Dendritic cell treated with granulocyte-macrophage colony-stimulating factor and Interleukin-4, amounts not matched to agents 40 ng/mL and 50 ng/mL, for 4 days (primary cell): Measurements from ENCODE around the gene TTC28.

ENCODE experiments used
- H3K27ac Mint-ChIP-seq: one replicate; pipeline ENCODE4 v1.8.0; 2022; ENCODE audit warnings: mild to moderate bottlenecking, mixed read lengths
- H3K27me3 Mint-ChIP-seq: one replicate; pipeline ENCODE4 v1.8.0; 2022; ENCODE audit warnings: mild to moderate bottlenecking, mixed read lengths
- H3K36me3 Mint-ChIP-seq: one replicate; pipeline ENCODE4 v1.8.0; 2022; ENCODE audit warnings: low read depth, mixed read lengths
- H3K4me1 Mint-ChIP-seq: one replicate; pipeline ENCODE4 v1.8.0; 2022; ENCODE audit warnings: low read depth, mixed read lengths
- H3K4me3 Mint-ChIP-seq: one replicate; pipeline ENCODE4 v1.8.0; 2022; ENCODE audit warnings: mild to moderate bottlenecking, moderate library complexity, mixed read lengths
- H3K9me3 Mint-ChIP-seq: one replicate; pipeline ENCODE4 v1.8.0; 2022; ENCODE audit warnings: mixed read lengths
- intact Hi-C: fragments of 100-400 bp; cut with micrococcal nuclease; formaldehyde crosslinking; loops from one replicate; pipeline ENCODE4 v1.15.0; 2022

The TTC28 gene

DNA sequence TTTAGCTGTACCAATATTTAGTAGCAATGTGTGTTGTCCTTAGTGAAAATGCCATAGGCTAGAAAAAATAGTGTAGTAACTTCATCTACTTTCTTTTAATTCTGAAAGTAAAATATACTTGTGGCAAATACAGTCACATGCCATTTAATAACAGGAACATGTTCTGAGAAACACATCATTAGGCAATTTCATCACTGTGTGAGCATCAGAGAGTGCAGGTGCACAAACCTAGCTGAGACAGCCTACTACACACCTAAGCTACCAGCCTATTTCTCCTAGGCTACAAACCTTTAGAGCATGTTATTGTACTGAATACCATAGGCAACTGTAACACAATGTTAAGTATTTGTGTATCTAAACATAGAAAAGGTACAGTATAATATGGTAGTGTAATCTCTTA, 633.5 kb downstream of the TTC28 start:
- no peaks in the 10 kb centered on the region for H3K36me3 Mint-ChIP-seq
- intact Hi-C loops: no loop called here
- H3K27ac Mint-ChIP-seq: no peak overlapping the region
- no peaks in the 10 kb centered on the region for H3K9me3 Mint-ChIP-seq
- no peak overlapping the region for H3K4me3 Mint-ChIP-seq
- no peaks in the 10 kb centered on the region for H3K4me1 Mint-ChIP-seq
- no peaks in the 10 kb centered on the region for H3K27me3 Mint-ChIP-seq

DNA sequence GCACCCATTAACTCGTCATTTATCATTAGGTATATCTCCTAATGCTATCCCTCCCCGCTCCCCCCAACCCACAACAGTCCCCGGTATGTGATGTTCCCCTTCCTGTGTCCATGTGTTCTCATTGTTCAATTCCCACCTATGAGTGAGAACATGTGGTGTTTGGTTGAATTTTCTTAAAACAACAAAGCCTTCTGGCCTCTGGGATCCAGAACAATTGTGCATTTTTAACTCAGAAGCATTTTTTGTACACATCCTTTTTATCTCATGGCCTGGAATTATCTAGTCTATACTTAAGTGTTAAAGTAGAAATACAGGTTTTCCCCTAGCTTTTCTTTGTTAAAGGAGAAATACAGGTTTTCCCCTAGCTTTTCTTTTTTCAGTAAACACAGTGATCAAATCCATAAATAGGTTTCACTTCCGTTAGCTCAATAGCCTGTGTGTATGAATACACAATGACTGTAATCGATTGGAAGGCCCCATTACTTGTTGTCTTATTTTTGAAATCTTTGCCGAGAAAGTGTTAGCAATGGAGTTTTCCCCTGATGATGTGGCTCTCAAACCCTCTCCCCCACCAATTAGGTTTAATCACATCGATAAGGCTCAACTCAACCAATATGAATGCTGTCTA, 635.0 kb downstream of the TTC28 start:
- H3K27ac Mint-ChIP-seq: no peak overlapping the region
- H3K9me3 Mint-ChIP-seq: no peaks in the 10 kb centered on the region
- H3K4me3 Mint-ChIP-seq: no peak overlapping the region
- no peaks in the 10 kb centered on the region for H3K4me1 Mint-ChIP-seq
- intact Hi-C loops: no loop called here
- H3K27me3 Mint-ChIP-seq: no peaks in the 10 kb centered on the region
- no peaks in the 10 kb centered on the region for H3K36me3 Mint-ChIP-seq

DNA sequence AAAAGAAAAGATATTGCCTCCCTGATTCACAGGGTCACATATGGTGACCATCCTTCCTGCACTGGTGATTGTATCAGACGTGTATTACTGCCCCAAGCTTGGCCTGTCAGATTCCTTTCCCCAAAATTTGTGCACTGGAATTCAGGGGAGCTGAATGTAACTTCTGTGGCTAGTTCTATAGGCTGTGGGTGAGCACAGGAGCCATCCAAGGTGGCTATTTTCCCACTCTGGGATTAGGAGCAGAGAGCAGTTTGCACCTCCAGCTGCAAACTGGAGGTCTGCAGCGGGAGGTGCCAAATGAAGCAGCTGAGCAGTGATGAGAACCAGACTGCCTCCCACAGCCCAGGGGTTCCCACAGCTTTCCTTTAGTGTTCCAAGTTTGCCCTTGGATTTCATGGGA, 636.4 kb downstream of the TTC28 start:
- Mint-ChIP-seq H3K9me3 (no peaks in the 10 kb centered on the region), H3K4me1 (no peaks in the 10 kb centered on the region), H3K36me3 (no peaks in the 10 kb centered on the region), H3K27ac (no peak overlapping the region), H3K27me3 (no peaks in the 10 kb centered on the region), H3K4me3 (no peak overlapping the region)
- intact Hi-C loops: no loop called here

DNA sequence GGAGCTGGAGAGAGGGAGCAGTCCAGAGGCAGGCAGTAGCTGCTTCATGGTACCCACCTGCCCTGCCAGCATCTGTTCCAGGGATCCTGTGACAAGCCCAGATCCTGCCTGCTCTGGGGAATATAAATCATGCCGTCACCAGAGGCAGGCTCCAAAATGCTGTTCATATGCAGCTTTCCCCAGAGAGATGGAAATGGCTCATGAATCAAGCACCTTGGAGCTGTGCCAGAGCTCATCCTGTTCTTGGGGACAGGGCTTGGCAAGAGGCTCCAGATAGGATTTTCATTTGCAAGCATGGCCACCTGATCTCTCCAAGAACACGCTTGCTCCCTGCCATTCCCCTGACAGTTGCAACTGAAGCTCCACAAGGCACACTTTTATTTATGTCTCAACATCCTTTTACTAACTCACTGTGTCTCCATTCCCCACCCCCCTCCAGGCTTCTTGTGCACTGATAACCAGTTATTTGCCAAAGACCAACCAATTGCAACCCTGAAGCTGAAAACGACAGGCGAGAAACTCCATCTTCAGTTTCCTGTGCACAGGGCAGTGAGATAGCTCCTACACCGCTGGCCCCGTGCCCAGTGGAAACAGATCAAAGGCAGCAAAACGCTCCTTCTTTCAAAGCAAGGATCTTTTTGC, 644.8 kb downstream of the TTC28 start:
- Mint-ChIP-seq H3K4me3 (no peak overlapping the region), H3K9me3 (no peaks in the 10 kb centered on the region)

DNA sequence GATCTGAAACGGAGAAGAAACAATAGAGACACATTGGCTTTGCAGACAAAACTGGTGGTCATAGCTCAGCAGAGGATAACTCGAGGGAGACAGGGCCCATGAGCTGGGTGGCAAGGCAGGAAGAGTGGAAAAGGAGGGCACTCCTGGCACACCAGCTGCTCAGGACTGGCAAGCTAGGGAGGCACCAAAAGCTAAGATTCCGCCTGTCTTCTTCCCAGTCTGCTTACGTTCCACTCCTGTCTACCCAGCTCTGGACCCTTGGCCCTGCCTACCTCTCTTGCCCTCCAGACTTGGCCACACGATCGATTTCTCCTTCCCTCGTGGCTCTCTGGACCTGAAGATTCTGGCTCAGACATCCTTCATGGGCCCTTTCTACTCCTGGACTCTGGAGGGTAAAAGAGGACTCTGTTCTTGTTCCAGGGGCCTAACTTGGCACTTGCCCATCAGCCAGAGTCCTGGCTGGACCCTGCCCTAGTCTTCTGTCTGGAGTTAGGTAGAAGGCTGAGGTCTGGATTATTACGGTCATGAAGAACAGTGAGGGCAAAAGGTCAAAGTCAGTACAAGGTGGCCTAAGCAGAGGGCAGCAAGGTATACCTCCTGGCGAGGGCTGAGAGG, 645.4 kb downstream of the TTC28 start:
- H3K27ac Mint-ChIP-seq: no peak overlapping the region
- no peaks in the 10 kb centered on the region for H3K36me3 Mint-ChIP-seq
- intact Hi-C loops: no loop called here
- H3K9me3 Mint-ChIP-seq: no peaks in the 10 kb centered on the region
- H3K27me3 Mint-ChIP-seq: peaks cover 1% of the 10 kb centered on the region
- H3K4me1 Mint-ChIP-seq: no peaks in the 10 kb centered on the region
- no peak overlapping the region for H3K4me3 Mint-ChIP-seq

More for the DNA sequence above, 644.8 kb downstream of the TTC28 start:
- Mint-ChIP-seq H3K4me1 (no peaks in the 10 kb centered on the region), H3K27me3 (peaks cover 1% of the 10 kb centered on the region), H3K27ac (no peak overlapping the region), H3K36me3 (no peaks in the 10 kb centered on the region)
- intact Hi-C loops: no loop called here

DNA sequence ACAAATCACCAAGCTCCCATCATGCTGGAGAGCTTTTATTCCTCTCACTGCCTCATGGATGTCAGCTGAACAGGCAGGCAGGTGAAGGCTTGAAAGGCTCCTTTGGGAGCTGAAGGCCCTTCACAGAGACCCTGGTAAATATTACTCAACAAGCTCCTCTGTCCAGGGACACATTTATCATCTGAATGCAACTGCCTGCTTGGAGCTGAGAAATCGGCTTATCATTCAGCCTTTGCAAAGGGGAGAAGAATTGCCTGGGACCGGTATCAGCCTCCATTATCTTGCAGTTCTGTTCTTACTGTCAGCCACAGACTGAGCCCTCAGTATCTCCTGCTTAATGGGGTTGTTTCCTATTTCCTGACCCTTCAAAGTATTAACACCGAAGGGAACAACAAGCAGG, 646.8 kb downstream of the TTC28 start:
- Mint-ChIP-seq H3K4me3 (no peak overlapping the region), H3K27me3 (peaks cover 1% of the 10 kb centered on the region), H3K27ac (no peak overlapping the region), H3K4me1 (no peaks in the 10 kb centered on the region), H3K36me3 (no peaks in the 10 kb centered on the region), H3K9me3 (no peaks in the 10 kb centered on the region)
- intact Hi-C loops: no loop called here

DNA sequence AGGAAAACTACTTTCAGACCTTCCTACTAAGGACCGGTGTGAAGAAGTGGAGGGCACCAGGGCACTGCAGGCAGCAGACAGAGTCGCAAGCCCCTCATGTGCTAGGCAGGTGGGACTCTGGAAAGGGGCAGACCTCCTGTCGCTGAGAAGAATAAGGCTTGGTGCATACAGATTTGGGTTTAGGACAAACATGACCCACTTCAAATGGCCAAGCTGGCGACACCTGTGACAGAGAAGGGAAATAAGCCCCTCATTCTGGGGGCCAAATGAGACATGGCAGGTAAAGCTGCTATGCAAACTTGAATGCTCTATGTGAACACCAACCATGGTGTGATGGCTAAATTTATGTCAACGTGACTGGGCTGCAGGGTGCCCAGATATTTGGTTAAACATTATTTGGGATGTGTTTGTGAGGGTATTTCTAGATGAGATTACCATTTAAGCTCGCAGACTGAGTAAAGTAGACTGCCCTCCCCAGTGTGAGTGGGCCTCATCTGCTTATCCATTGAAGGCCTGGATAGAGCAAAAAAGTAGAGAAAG, 648.2 kb downstream of the TTC28 start:
- intact Hi-C loops: no loop called here
- Mint-ChIP-seq H3K9me3 (no peaks in the 10 kb centered on the region), H3K4me1 (no peaks in the 10 kb centered on the region), H3K4me3 (no peak overlapping the region), H3K36me3 (no peaks in the 10 kb centered on the region), H3K27me3 (peaks cover 1% of the 10 kb centered on the region), H3K27ac (no peak overlapping the region)

DNA sequence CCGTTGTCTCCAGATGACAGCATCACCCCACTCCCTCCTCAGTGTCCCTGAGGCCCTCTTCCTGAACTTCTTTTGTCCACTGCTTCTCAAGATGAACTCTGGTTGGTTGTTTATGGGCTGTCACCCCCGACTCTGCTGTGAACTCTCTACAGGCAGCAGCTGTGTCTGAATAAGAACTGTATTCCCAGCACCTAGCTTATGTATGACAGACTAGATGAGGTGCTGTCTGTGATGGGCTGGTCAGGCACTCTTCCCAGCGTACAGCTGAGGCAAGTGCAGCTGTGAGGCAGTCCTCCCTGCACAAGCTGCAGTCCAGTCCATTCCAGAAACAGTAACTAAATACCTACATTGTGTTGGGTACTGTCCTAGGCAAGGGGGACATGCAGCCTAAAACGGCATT, 649.2 kb downstream of the TTC28 start:
- H3K9me3 Mint-ChIP-seq: no peaks in the 10 kb centered on the region
- H3K36me3 Mint-ChIP-seq: no peaks in the 10 kb centered on the region
- peaks cover 1% of the 10 kb centered on the region for H3K27me3 Mint-ChIP-seq
- H3K4me1 Mint-ChIP-seq: no peaks in the 10 kb centered on the region
- intact Hi-C loops: no loop called here
- no peak overlapping the region for H3K27ac Mint-ChIP-seq
- no peak overlapping the region for H3K4me3 Mint-ChIP-seq

DNA sequence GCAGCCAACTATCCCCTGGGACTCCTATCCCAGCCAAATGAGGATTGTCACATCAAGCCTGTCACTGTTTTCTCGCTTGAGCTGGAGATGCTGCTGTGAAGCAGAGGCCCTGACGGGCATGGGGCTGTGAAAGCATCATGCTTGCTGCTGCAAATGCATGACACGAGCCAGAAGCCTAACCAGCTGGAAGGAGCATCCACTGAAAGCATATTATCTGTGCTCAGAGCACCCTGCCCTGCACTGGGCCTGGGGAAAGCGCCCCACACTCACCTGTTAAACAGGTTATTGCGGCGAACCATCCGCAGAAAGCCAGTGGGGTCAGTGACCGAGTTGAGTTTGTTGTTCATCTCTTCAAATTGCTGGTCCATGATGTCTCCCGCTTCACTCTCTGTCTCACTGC, 649.7 kb downstream of the TTC28 start:
- Mint-ChIP-seq H3K4me1 (no peaks in the 10 kb centered on the region), H3K4me3 (no peak overlapping the region), H3K27ac (no peak overlapping the region), H3K9me3 (no peaks in the 10 kb centered on the region), H3K27me3 (no peaks in the 10 kb centered on the region), H3K36me3 (no peaks in the 10 kb centered on the region)
- intact Hi-C loops: loop anchor here (10.0 kb wide), 1 partner anchor 415 kb away; no protein-coding TSS in a partner anchor

DNA sequence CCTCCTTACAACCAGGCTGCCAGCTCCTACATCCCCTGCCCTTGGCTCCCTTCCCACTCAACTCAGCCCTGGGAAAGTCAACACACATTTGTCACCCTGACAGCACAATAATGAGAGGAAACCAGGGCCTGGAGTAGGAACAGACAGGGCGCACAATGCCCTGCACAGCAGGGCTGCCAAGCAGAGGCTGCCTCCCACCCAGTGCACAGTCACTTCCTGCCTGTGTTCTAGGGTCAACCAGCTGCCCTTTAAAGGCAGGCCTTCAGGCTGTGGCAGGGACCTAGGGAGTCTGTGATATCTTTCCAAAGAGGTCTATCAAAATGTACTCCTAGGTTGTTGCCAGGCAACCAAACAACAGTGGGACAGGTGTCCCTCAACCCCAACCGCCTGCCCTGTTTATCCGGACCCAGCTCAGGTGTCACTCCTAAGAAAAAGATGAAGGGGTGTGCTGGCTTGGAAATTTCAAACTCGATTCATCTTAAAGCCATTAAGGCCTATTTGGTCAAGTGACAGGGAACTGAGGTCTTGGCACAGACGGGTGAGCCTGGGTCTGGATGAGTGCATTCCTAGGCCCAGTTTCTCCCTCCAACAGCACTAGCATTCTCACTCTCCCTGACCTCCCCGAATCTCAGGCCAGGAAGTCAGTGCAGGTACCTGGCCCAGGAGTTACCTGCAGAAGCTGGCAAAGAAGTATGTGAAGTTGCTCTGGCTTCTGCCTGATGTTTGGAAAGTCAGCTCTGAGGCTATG, 650.3 kb downstream of the TTC28 start:
- no peak overlapping the region for H3K4me3 Mint-ChIP-seq
- no peaks in the 10 kb centered on the region for H3K27me3 Mint-ChIP-seq
- no peak overlapping the region for H3K27ac Mint-ChIP-seq
- H3K4me1 Mint-ChIP-seq: no peaks in the 10 kb centered on the region
- intact Hi-C loops: loop anchor here (10.0 kb wide), 1 partner anchor 415 kb away; no protein-coding TSS in a partner anchor
- no peaks in the 10 kb centered on the region for H3K36me3 Mint-ChIP-seq
- no peaks in the 10 kb centered on the region for H3K9me3 Mint-ChIP-seq

DNA sequence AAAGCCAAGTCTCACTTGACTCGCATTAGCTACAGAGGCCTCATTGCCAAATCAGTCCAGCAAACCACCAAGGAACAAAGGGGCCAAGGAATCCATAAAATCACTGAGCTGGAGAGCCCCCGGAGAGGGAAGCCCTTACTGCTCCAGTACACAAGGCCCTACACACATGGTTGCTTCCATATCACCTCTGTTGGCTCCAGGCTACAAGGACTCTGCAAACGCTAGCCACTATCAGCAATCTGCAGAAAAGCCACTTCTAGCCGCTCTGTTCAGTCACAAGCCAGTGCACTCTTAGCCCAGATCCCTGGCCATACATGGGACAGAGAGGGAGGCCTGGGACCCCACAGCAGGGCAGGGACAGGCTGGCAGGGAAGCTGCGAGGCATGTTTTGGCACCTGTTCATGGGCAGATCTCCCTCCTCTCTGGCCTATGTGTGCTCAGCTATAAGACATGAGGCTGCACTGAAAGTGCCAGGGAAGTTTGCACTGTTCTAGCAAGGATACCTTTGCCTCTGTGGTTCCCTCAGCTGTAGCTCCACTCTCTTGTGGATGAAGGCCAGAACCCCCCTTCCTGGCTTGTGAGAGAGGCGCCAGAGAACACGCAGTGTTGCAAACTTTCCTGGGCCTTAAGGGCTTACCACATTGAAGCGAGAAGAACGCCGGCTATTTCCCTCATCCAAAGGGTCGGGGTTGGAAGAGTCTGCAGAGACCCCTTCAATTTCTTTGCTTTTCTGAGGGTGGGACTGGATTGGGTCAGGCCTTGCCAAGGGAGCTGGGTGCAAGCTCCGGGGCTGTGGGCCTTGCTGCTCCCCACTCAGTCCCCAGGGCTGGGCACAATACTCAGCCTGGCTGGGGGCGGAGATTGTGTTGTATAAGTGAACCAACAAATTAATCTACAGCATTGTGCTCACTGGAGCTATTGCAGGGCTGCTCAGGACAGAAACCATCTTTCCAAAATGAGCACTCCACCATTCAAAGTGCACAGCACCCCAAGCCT, 651.9 kb downstream of the TTC28 start:
- H3K4me1 Mint-ChIP-seq: no peaks in the 10 kb centered on the region
- H3K36me3 Mint-ChIP-seq: no peaks in the 10 kb centered on the region
- H3K27ac Mint-ChIP-seq: no peak overlapping the region
- intact Hi-C loops: loop anchor here (10.0 kb wide), 1 partner anchor 417 kb away; no protein-coding TSS in a partner anchor
- no peaks in the 10 kb centered on the region for H3K9me3 Mint-ChIP-seq
- no peaks in the 10 kb centered on the region for H3K27me3 Mint-ChIP-seq
- H3K4me3 Mint-ChIP-seq: no peak overlapping the region

DNA sequence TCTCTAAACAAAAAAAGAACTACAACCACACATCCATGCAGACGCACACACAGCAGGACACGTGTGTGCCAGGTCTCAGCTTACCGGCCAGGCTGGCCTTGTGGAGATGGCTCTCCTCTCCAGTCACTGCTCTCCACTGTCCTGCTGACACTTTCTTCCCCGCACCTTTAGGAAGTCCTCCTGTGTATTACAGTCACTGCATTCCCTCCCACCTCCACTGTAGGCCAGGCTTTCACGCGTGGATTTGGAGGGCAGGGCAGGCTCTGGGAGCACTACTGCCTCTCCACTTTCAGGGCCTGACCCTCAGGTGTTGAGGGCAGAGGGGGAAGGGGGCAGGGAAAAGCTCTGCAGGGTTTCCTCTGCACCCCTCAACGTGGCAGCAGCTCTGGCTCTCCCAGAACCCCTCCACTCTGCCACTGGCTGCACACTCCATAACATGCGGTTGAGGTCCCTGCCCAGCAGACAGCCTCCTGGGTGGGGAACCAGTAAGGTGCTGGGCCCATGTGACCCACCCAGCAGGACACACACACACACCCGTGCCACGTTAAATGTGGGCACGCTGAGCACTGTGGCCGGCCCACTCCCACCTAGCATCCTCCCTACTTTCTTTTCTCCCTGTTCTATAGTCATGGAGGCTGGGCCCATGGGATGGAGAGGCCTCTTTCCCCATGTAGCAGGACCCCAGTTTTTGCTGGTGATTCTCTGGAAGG, 653.6 kb downstream of the TTC28 start:
- no peaks in the 10 kb centered on the region for H3K27me3 Mint-ChIP-seq
- H3K4me1 Mint-ChIP-seq: no peaks in the 10 kb centered on the region
- H3K27ac Mint-ChIP-seq: no peak overlapping the region
- no peak overlapping the region for H3K4me3 Mint-ChIP-seq
- H3K36me3 Mint-ChIP-seq: no peaks in the 10 kb centered on the region
- intact Hi-C loops: loop anchor here (10.0 kb wide), 1 partner anchor 419 kb away; no protein-coding TSS in a partner anchor
- H3K9me3 Mint-ChIP-seq: no peaks in the 10 kb centered on the region
